IPS DF 19.7 (cell line): Measurements from ENCODE around the gene SH2D5.
"Not testable (repeated sequence)": the region's sequence is repeated elsewhere in the genome, so short reads cannot be mapped to it uniquely, and the experiment has no call there.

Experiments
- DNase-seq: peaks from one replicate; pipeline ENCODE4 v3.0.0-alpha.2; 2013; ENCODE audit warnings: low read depth, low spot score

Gene SH2D5

GRCh38 chr1:20695515-20695914, 37.0 kb downstream of the SH2D5 start:
- DNase-seq, result no peak

GRCh38 chr1:20693623-20694022, 38.9 kb downstream of the SH2D5 start:
- DNase-seq, result no peak

GRCh38 chr1:20691872-20692271, 40.6 kb downstream of the SH2D5 start:
- DNase-seq, result no peak

- no peak for DNase-seq
These were observed 42.9 kb downstream of the SH2D5 start for GRCh38 chr1:20689645-20690056.

GRCh38 chr1:20686883-20687725, 45.4 kb downstream of the SH2D5 start:
- DNase-seq, result no peak

- no peak for DNase-seq
These were observed 46.8 kb downstream of the SH2D5 start for GRCh38 chr1:20685741-20686140.

- no peak for DNase-seq
These were observed 47.3 kb downstream of the SH2D5 start for GRCh38 chr1:20685099-20685662.

- no peak for DNase-seq
These were observed 47.9 kb downstream of the SH2D5 start for GRCh38 chr1:20684651-20685050.

- DNase-seq, result no peak
These were observed 48.4 kb downstream of the SH2D5 start for GRCh38 chr1:20684050-20684620.

- no peak for DNase-seq
These were observed 48.9 kb downstream of the SH2D5 start for GRCh38 chr1:20683614-20684013.

GRCh38 chr1:20682571-20683236, 49.8 kb downstream of the SH2D5 start:
- DNase-seq, result no peak

- DNase-seq, result no peak
These were observed 50.5 kb downstream of the SH2D5 start for GRCh38 chr1:20681999-20682398.

GRCh38 chr1:20680269-20680668, 52.2 kb downstream of the SH2D5 start:
- DNase-seq, result no peak

- no peak for DNase-seq
These were observed 53.9 kb downstream of the SH2D5 start for GRCh38 chr1:20678599-20678998.

- not testable (repeated sequence) for DNase-seq
These were observed 58.9 kb downstream of the SH2D5 start for GRCh38 chr1:20673626-20674025.

GRCh38 chr1:20672265-20672632, 60.3 kb downstream of the SH2D5 start:
- no peak for DNase-seq

- no peak for DNase-seq
These were observed 61.6 kb downstream of the SH2D5 start for GRCh38 chr1:20670936-20671335.
